Fibroblast of skin of scalp (primary cell): Measurements from ENCODE around the gene CFAP46.
A peak's percentile ranks its signal among the peaks of the same experiment; 100 is the strongest.
"Not testable (repeated sequence)": the region's sequence is repeated elsewhere in the genome, so short reads cannot be mapped to it uniquely, and the experiment has no call there.

Experiments used
- DNase-seq: peaks from one replicate; pipeline ENCODE4 v3.0.0-alpha.2; 2013

Gene CFAP46

DNA sequence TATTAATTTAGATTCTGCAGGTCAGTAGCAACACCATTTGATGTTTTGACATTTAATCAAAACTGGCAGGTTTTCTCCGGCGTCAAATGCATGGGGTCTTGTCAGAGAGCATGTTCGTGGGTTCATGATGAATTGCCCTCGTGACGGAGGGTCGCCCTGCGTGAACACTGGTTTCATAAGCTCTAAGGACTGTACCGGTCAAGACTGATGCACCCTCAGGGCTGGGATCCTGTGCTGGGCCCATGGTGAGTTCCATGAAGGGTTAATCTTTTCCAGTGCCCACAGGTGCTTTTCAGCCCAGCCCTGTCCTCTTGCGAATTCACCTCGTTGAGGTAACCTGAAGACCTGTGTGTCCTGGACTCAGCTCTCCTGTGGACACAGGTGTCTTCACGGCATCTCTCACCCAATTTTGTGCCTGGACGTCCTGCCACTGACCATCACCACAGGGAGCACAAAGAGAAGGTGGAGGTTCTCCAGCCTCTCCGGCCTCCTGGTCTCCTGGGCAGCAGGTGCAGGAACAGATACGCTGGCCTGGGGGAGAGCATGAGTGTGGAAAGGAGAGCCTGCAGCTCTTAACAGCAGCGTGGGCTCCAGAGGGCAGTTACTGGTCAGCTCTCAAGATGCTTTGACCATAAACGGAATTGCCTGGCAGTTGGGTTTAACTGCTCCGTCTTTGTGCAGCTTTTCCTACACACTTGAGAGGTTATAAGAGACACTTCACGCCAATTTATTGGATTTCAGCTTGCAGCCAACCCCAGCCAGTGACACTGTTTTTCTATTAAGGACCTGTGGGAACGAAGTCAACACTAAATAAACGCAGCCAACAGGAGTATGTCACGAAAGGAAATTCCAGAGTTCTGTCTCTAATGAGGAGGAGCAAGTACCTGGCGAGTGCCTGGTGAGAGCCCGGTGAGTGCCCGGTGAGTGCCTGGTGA, 37.4 kb upstream of the CFAP46 start:
- no peak for DNase-seq

DNA sequence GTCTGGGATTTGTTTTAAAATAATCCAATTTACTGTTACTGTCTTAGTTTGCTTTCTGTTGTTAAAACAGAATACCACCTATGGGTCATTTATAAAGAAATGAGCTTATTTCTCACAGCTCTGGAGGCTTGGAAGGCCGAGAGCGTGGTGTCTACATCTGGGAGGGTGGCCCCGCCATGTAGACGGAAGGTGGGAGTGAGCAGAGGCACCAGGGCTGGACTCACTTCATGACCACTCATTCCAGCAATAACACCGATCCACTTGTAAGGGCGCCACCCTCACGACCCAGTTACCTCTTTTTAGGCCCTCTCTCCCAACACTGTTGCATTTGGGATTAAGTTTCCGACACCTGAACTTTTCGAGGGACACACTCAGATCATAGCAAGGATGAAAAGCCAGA, 36.2 kb upstream of the CFAP46 start:
- no peak for DNase-seq

DNA sequence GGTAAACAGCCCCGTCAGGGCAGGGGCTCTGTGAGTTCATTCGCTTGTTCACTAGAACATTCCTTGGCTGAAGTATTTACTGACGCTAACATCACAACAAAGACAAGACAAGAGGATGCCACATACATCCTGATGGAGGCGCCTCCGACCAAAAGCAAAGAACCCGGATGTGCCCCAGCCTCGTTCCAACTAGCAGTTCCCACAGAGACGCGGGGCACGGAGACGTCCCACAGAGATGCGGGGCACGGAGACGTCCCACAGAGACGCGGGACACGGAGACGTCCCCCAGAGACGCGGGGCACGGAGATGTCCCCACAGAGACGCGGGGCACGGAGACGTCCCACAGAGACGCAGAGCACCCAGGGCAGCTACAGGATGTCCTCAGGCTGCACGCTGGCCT, 35.4 kb upstream of the CFAP46 start:
- no peak for DNase-seq

GRCh38 chr10:132977076-132977475, 34.7 kb upstream of the CFAP46 start:
- no peak for DNase-seq

- no peak for DNase-seq
These were observed 33.7 kb upstream of the CFAP46 start for GRCh38 chr10:132975831-132976682.

DNA sequence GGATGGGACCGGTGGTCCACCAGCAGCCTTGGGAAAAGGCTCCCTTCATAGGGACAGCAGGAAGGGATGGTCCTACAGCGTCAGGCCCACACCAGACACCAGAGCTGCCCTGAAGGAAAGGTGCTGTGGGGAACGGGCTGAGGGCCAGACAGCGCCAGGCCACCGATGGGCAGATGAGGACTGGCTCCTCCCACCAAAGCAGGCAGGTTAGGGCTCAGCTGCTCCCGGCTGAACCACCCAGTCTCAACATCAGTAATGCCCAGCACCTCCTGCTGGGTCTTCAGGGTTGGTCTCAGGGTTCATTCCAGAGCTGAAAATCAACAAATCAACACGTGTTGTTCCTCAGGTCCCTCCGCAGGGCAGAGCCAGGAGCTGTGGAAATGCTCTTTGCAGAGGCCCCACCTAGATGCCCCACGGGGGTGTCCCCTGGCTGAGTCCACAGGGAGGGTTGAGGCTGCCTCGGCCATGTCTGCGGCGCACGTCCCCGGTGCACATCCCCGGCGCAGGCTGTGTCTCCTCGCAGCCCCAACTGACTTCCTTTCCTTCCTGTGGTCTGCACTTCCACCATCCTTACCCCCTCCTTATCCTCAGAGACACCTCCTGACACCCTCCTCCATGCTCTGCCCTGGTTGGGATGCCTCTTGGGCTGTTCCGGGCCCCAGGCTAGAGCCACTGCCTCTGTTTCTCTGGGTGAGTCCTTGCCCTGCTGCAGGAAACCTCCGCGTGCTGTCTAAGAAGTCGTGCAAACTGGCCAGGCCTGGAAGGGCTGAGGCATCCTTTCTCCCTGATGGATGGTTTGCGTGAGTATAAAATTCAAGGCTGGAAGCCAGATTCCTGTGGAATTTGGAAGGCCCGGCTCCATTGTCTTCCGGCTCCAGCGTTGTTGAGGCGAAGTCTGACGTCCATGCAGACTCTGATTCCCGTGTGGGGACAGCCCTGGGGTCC, 32.8 kb upstream of the CFAP46 start:
- DNase-seq: peak; percentile 46

DNA sequence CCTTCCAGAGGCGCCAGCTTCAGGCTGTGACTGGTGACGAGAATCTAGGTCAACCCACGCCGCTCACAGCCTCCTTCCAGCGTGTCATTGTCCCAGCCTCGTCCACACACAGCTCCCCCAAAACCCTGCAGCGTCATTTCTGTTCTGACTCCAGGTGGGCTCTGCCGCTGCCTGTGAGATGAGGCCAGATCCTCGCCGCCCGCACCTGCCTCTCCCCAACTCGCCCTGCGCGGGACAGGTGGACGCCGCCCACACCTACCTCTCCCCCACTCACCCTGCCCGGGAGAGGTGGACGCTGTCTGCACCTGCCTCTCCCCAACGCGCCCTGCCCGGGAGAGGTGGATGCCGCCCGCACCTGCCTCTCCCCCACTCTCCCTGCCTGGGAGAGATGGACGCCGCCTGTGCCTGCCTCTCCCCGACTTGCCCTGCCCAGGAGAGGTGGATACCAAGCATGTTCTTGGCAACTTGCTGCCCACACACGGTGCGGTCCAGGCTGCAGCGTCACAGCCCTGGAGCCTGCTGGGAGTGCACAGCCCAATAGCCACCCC, 32.0 kb upstream of the CFAP46 start:
- no peak for DNase-seq

GRCh38 chr10:132973903-132974241, 31.5 kb upstream of the CFAP46 start:
- DNase-seq: no peak

DNA sequence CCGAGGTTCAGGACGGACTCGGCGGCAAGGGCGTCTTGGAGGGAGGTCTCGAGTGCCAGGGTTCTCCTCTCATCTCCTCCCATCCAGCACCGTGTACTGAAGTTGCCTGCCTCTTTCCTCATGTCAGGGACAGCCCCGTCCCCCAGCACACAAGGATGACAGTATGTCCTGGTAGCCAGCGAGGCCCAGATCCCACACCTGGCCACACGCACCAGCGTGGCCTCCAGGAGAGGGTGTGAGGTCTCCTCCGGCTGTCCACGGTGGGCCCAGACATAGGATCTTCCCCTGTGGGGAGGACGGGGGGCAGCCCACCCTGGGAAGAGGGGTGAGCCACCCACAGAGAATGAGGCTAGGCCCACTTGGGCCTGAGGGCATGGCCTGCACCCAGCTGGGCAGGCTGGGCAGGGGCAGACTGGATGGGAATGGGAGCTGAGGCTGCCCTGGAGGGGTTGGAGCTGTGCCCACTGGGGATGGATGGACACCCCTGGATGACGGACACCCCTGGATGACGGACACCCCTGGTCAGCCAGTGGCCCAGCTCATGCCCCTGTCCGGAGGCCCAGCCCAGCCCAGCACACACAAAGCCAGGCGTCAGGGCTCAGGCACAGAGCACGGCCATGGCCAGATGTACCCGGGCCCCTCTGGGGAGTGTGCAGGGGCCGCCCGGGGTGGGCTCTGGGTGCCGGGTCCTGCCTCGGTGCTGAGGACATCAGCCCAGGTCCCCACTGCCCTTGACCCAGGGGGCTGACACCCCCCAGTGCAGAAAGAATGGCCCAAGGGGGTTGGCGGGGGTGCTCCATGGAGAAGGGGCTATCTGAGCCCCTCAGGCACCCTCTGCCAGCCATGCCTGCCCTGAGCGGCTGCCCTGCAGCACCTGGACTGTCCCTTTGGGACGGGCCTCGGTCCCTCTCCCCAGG, 30.9 kb upstream of the CFAP46 start:
- no peak for DNase-seq

DNA sequence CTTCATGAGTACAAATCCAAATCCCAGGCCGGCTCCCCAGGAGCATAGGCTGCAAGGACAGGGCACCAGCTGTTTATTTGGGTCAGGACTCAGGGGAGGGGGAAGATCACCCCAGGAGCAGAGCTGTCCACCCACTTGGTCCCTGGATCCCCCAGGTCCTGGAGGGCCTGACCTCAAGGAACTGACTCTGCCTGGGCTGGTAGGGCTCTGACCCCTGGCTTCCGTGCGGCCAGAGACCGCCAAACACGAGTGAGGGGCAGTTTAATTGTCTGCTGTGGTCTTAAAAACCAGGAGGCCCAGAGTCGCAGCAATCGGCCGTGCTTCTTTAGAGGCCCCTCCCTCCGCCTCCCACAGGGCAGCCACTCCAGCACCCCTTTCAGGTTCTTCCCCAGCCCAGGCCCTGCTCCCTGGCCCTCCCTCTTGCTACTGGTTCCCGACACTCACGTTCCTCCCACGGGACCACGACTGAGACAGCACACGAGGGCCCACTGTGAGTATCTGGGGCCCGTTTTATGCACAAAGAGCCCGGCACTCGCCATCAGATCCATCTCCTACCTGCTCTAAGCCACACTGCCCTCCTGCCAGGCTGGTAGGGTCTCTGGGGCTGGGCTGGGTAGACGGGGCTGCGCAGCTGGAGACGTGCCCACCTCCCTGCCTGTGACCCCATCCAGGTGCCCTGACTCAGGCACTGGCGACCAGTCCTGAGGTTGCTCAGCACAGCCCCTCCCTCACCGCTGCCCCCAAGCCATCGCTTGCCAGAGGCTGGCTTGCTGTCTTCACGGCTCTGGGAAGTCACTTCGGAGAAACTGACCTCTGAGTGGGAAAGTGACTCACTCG, 30.0 kb upstream of the CFAP46 start:
- DNase-seq: no peak

- DNase-seq: no peak
These were observed 29.2 kb upstream of the CFAP46 start for GRCh38 chr10:132971448-132972148.

- no peak for DNase-seq
These were observed 28.5 kb upstream of the CFAP46 start for GRCh38 chr10:132970641-132971438.

DNA sequence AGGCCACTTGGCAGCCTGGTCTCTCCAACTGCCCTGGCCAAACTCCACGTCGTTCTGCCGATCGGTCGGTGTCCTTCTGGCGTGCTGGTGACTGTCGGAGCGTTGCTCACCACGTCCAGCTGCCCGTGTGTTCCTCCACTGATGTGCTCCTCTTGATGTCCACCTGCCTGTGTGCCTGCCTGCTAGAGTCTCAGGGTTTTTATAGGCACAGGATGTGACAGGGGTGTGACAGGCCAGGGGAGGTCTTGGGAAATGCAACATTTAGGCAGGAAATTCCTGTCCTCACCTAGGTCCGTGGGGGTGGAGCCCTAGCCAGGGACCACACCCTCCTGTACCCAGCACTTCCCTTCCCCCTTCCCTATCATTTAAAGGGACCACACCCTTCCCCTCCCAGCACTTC, 25.2 kb upstream of the CFAP46 start:
- DNase-seq: no peak

DNA sequence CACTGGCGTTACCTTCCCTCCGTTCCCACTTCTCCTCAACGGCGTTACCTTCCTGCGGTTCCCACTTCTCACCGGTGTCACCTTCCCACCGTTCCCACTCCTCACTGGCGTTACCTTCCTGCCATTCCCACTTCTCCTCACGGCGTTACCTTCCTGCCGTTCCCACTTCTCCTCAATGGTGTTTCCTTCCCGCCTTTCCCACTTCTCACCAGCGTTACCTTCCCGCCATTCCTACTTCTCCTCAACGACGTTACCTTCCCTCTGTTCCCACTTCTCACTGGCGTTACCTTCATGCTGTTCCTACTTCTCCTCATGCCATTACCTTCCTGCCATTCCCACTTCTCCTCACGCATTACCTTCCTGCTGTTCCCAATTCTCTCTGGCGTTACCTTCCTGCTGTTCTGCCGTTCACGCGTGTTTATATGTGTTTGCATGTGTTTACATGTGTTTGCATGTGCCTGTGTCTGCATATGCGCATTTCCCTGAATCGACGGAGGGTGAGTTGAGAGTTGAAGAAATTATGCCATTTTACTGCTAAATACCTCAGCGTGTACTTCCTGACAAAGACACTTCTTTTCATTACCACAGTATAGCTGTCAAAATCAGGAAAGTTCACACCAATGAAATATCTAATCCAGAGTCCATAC, 23.2 kb upstream of the CFAP46 start:
- no peak for DNase-seq

GRCh38 chr10:132964707-132965410, 22.5 kb upstream of the CFAP46 start:
- DNase-seq: not testable (repeated sequence)

DNA sequence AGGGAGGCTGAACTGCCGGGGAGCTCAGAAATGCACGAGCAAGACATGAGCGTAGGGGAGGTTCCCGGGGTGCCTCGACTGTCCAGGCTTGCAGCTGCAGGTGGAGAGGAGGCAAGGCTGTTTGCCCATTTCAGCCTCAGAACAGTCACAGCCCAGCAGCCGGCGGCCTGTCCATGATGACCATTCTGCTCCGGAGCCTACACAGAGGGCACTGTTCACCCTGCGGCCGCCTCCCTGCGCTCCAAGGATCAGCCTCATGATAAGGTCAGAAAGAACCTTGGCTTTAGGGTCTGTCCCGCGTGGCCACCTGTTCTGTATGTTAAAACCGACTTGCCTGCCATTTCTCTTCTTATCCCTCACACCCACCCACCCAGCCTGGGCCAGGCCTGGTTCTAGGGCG, 21.9 kb upstream of the CFAP46 start:
- DNase-seq: no peak

- DNase-seq: no peak
These were observed 21.1 kb upstream of the CFAP46 start for GRCh38 chr10:132963430-132963960.
